HG02852 (cell line): ENCODE results near the gene PCNX1.
"Not testable (repeated sequence)": the region's sequence is repeated elsewhere in the genome, so short reads cannot be mapped to it uniquely, and the experiment has no call there.

ENCODE experiments used
- ATAC-seq: cut with Tn5 transposase; IDR thresholded peaks from one replicate; pipeline ENCODE4 v1.9.1; 2021; ENCODE audit warnings: mild to moderate bottlenecking, moderate library complexity; ENCODE audit not compliant: unreplicated experiment

Gene PCNX1

DNA sequence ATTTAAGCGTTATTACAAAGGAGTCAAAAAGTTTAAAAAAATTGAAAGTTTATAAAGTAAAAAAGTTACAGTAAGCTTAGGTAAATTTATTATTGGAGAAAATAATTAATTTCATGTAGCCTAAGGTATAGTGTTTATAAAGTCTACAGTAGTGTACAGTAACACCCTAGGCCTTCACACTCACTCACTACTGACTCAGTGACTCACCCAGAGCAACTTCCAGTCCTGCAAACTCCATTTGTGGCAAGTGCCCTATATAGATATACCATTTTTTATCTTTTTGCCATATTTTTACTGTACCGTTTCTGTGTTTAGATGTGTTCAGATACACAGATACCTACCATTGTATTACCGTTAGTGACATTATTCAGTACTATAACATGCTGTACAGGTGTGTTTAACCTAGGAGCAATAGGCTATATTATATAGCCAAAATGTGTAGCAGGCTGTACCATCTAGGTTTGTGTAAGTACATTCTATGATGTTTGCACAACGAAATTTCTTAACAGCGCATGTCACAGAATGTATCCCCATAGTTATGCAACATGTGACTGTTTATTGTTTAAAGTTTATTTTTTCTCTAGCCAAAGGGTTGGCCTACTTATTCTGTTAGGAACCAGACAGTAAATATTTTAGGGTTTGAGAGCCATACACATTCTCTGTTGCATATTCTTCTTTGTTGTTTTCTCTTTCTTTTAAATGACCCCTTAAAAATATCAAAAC is 155.5 kb downstream of the PCNX1 start:
- no peak for ATAC-seq

DNA sequence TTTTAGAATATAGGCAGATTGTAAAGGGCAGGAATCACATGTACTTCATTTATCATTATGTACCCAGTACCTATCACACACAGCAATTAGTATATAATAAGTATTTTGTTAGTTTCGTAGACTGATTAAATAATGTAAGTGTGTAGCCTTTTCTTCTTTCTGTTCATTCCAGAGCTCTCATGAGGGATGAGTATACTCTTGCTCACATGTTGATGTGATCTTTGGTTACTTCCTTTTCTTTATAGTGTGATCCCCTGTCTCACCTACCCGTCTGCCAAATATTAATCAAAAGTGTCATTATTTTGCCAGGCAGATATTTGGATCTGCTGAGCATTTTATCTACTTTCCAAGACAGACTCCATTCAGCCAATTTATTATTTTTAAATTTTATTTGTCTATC is 156.1 kb downstream of the PCNX1 start:
- no peak for ATAC-seq

DNA sequence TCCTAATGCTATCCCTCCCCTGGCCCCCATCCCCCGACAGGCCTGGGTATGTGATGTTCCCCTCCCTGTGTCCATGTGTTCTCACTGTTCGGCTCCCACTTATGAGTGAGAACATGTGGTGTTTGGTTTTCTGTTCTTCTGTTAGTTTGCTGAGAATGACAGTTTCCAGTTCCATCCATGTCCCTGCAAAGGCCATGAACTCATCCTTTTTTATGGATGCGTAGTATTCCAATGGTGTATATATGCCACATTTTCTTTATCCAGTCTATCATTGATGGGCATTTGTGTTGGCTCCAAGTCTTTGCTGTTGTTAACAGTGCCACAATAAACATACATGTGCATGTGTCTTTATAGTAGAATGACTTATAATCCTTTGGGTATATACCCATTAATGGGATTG is 157.5 kb downstream of the PCNX1 start:
- ATAC-seq = not testable (repeated sequence)

DNA sequence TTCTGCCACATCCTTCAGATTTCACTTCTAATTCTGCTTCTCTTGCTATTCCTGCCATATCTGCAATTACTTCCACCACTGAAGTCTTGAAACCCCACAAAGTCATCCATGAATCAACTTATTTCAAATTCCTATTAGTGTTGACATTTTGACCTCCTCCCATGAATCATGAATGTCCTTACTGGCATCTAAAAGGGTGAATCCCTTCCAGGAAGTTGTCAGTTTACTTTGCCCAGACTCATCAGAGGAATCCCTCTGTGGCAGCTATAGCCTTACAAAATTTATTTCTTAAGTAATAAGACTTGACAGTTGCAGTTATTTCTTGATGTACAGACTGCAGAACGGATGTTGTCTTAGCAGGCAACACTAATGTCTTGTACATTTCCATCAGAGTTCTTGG is 162.9 kb downstream of the PCNX1 start:
- ATAC-seq = no peak

DNA sequence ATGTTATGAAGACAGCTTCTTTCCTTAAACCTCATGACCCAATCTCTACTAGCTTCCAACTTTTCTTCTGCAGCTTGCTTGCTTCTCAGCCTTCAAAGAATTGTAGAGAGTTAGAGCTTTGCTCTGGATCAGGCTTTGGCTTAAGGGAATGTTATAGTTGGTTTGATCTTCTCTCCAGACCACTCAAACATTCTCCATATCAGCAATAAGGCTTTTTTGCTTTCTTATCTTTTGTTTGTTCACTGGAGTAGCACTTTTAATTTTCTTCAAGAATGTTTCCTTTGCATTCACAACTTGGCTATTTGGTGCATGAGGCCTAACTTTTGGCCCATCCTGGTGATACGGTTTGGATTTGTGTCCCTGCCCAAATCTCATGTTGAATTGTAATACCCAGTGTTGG is 163.8 kb downstream of the PCNX1 start:
- ATAC-seq = no peak

DNA sequence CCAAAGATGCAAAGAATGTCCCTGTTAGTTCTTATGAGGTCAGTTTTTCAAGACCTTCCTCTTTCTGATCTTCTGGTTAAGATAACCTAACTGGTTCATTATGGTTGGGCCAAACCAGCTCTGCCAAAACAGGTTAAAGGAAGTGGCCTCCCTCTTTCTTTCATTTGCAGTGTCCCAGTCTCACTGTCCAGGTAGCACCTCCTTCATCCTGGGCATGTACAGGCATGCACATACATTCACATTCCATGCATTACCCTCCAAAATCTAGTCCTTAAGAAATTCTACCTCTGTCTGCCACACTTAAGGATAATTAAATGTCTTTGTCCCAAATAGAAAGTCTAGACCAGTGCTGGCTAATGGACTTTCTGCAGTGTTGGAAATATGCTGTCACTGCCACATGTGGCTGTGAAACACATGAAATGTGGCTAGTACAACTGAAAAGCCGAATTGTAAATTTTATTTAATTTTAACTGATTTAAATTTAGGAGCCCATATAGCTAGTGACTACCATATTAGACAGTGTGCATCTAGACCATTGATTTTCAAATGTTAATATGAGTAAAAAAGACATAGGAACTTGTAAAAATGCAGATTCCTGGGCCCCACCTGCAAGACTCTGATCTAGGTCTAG is 169.3 kb downstream of the PCNX1 start:
- no peak for ATAC-seq

DNA sequence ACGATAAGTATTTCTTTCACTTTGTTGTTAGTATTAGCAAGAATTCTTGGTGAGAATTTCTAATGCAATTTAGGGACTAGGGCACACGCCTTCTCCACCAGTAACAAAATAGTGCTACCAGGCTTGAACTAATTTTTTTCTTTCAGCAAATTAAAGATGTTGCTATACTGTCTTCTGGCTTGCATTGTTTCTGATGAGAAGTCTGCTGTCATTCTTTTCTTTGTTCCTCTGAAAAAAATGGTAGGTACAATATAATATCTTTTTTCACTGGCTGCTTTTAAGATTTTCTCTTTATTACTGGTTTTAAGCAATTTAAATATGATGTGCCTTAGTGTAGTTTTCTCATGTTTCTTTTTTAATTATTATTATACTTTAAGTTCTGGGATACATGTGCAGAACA is 171.2 kb downstream of the PCNX1 start:
- no peak for ATAC-seq

DNA sequence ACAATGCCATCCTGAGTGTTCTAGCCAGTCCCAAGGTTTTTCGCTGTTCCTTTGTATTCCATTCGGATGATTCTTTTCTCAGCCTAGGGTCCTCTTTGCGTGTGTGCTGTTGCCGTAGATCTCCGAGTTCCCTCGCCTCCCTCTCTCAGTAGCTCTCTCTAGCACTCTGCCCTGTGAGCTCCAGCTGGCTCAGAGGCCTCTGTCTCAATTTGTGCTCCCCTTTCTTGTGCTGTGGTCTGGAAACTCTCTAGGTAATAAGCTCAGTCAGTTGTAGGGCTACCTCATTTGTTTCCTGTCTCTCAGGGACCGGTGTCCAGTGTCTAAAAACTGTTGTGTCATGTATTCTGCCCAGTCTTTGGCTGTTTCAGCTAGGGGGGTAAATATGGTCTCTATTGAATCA is 179.3 kb downstream of the PCNX1 start:
- no peak for ATAC-seq

DNA sequence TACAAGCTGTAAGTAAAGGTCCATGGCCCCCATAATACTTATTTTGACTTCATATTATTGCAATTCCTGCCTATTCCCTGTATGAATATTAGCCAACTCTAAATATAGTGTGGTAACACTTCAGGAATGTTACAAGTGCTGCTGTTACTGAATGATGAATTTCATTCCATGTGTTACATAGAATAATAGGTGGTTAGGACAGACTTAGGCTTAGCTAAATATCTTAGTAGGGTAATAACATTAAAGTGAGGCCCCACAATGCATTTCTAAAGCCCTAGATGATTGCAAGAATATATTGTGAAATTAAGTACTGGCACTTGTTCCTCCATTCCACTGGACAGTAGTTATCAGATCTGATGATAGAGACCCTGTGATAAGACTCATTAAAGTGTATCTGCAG is 182.7 kb downstream of the PCNX1 start:
- no peak for ATAC-seq

DNA sequence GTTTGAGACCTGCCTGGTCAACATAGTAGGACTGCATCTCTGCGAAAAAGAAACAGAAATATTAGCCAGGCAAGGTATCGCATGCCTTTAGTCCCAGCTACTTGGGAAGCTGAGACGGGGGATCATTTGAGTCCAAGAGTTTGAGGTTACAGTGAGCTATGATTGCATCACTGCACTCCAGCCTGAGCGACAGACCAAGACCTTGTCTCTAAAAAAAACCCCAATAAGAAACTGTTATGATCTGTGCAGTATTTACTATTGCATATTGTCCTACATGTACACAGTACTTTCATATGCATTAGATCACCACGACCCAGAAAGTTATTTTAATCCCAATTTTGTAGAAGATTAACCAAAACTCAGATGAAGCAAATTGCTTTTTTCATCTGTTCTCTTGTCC is 187.5 kb downstream of the PCNX1 start:
- ATAC-seq = no peak

DNA sequence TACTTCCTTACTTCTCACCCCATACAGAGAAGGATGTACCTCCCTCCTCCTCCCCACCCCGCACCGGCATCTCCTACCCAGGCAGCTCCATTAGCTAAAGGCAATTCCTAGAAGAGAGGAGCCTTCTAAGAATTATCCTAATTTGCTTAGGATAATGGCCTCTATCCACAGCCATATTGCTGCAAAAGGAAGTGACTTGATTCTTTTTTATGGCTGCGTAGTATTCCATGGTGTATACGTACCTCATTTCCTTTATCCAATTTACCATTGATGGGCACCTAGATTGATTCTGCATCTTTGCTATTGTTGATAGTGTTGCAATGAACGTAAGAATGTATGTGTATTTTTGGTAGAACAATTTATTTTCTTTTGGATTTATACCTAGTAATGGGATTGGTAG is 189.7 kb downstream of the PCNX1 start:
- ATAC-seq = no peak

DNA sequence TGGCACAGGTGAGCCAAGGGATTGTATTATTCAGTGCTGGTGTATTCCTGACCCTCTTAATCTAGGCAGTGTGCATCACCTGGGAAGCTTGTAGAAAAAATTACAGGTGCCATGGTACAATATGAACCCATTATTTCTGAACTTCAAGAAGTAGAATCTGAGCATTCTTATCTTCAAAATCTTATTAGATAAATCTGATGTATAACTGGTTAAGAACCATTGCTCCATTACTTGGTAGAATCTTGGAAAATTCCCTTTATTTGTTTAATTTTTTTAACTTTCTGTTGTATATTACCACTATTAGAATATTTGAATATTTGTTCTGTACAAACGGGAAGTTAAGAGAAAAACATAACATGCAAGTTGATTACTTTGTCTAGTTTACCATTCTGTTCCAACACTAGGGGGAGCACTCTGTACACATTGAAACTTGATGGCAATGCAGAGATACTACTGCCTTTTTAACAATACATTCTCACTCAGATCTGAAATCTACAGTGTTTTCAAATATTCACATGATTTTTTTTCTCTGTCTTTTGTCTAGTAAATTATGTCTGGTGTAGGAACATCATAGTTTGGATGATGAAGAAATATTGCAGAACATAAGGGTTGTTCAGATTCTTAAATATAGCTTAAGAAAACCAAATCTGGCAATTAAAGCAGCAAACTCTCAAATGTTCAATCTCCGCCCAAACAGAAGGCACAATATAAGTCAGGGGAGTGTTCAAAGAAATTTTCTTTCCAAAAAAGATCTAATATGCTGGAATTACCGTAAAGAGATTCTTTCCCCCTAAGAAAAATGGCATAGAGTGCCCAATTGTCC is 196.6 kb downstream of the PCNX1 start:
- no peak for ATAC-seq

DNA sequence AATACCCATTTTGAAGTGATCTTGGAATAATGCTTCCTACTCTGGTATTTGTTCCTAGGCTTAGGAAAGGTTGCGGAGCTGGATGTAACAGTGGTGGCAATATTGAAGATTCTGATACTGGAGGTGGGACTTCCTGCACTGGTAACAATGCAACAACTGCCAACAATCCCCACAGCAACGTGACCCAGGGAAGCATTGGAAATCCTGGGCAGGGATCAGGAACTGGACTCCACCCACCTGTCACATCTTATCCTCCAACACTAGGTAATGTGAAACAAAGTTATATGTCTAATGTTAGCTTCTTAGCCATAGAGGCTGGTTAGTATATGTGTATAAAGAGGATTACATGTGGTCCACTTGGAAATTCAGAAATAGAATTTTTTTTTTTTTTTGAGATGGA is 197.9 kb downstream of the PCNX1 start:
- no peak for ATAC-seq

DNA sequence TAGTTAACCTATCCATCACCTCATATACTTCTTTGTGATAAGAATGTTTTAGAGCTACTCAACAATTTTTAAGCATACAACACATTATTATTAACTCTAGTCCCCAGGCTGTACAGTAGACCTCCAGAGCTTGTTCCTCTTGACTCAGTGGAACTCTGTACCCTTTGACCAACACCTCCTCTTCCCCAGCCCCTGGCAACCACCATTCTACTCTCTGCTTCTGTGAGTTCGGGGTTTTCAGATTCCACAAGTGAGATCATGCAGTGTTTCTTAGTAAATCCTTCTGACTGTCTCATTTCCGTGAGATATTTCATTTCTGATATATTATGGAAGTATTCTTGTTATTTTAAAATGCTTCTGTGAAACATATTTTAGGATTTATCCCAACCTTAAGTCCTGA is 200.7 kb downstream of the PCNX1 start:
- no peak for ATAC-seq

DNA sequence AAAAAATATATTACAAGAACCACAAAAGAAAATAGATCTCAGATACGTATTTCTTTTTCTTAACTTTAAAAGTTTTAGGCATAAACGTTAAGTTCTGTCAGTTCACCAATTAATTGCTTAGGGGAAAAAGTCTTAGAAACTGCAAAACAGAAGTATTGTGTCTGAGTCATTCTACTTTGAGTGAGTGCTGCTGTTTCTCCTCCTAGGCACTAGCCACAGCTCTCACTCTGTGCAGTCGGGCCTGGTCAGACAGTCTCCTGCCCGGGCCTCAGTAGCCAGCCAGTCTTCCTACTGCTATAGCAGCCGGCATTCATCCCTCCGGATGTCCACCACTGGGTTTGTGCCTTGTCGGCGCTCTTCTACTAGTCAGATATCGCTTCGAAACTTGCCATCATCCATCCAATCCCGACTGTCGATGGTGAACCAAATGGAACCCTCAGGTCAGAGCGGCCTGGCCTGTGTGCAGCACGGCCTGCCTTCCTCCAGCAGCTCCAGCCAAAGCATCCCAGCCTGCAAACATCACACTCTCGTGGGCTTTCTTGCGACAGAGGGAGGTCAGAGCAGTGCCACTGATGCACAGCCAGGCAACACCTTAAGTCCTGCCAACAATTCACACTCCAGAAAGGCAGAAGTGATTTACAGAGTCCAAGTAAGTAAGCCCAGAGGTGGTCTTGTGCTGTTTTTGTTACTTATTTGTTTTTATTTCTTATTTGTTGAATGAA is 201.3 kb downstream of the PCNX1 start:
- ATAC-seq = no peak

DNA sequence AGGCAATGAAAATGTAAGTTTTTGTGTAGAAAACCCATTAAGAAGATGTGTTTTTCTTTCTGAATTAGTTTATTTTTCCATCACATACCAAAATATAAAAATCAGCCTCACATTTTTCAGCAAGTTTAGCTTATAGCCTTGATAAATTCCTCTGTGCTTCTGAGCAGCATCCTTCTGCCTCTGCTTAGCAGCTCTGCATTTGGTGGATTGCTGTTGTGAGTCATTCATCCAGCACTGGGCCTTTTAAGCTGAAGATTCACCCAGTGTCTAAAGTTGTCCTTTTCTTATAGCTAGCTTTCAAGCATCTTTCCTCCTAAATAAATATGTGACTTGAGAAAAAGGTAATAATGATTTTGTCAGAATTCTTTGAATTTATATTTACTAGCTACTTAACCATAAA is 206.1 kb downstream of the PCNX1 start:
- ATAC-seq = no peak

DNA sequence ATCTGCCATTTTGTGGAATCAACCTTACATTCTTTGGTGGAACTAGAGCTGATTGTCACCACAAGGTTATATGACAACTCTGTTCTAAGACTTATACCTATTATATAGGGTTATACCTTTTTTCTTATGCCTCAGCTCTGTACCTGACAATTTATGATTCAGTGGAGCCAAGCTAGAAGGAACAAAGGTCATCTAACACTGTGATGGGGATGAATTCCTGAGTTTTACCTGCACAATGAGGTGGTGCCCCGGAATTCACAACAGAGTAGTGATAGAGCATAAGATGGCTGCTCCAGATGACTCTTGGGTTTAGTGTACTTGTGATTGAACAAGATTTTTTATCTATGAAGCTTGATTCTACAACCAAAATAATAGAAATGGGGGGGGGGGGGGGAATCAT is 207.3 kb downstream of the PCNX1 start:
- no peak for ATAC-seq

DNA sequence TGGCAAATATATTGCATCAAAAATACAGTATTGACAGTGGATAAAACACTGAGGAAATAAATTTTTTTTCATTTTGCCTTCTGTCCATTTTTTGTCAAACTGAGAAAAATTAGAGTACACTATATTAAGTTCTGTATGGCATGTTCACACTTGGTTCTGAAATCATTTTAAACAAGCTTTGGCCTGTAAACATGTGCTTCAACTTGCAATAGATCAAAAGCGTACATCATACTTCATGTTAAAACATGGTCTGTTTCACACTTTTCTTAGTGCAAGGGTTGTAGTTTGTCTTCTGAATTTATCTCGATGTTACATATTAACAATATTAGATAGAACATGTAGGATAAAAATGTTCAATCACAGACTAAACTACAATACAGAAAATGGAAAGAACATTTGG is 208.0 kb downstream of the PCNX1 start:
- ATAC-seq = no peak

DNA sequence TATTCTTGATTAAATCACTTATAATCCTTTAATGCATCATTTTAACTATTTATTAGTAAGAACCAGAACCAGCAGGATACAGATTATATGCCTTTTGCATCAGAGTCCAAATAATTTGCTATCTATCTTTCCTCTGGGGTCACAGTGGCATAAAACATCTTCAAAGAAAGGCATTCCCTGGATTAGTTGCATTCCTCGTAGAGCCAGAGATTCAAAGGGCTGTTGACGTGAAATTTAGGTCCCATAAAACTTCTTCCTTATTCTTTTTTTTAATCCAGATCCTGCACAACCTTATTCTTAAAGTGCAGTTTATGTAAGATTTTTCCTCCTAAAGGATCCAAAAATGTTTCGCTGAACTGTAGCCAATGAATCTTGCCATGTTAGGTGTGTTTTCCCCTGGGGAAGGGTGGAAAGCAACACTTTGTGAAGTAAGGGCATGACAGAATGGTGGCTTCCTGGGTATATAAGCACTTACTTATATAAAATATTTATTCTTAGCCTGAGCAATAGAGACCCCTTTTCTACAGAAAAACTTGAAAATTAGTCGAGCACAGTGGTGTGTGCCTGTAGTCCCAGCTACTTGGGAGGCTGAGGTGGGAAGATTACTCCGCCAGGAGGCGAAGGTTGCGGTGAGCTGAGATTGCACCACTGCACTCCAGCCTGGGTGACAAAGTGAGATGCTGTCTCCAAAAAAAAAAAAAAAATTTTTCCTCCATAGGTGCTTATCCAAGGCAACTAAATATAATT is 208.7 kb downstream of the PCNX1 start:
- no peak for ATAC-seq

DNA sequence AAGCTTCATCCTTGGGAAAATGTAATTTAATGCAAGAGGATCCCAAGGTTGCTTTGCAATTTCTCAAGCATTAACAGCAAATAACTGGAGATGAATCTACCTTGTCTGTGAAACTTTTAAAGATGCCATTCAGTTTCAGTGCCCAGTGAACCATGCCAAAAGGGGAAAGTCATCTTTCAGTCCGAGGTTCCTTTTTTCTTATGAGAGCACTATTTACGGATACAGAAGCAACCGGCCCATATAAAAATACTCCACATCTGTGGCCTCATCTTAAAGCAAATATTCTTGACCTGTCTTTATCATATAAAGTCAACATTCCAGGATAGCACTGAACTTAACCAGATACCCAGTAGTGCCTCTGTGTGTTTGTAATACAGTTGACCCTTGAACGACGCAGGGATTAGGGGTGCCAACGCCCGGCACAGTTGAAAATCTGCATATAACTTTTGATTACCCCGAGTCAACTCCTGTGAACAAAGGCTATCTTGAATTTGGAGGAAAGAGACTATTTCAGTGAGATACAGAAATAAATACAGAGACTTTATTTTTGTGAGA is 209.4 kb downstream of the PCNX1 start:
- no peak for ATAC-seq
